ENCODE measurements around the gene DCP1B. TPM values are rescaled to one million over a fixed set of nuclear protein-coding genes. Genes with fewer than 3 reads are reported as not detected.

DCP1B gene
- polyA plus RNA-seq, 1 donor from 2014 or later, result 12.5 TPM

- Histone ChIP-seq H3K4me2 (ENCODE audit: low read length) (no peak overlapping the region), H3K9ac (ENCODE audit: low read length) (no peak overlapping the region), H3K9me3 (ENCODE audit: low read length) (no peaks in the 10 kb centered on the region), H3K27me3 (ENCODE audit: insufficient read depth, low read depth, low read length) (no peaks in the 10 kb centered on the region), H3F3A (ENCODE audit: insufficient read depth, low read length, poor library complexity, severe bottlenecking) (peaks cover 4% of the 10 kb centered on the region), H3K4me3 (ENCODE audit: low read length) (no peak overlapping the region), H3K27ac (ENCODE audit: low read length) (no peak overlapping the region), H3K9me2 (ENCODE audit: insufficient read depth, low read length) (no peaks in the 10 kb centered on the region), H4K20me1 (ENCODE audit: insufficient read depth) (no peaks in the 10 kb centered on the region), H2AFZ (ENCODE audit: low read depth, low read length) (no peak overlapping the region), H3K79me2 (replicated peaks; ENCODE audit: insufficient read depth, low read length) (no peaks in the 10 kb centered on the region), H3K36me3 (ENCODE audit: insufficient read depth, low read length) (no peaks in the 10 kb centered on the region)
- TF ChIP-seq REST (IDR thresholded peaks at IDR 0.05; ENCODE audit: borderline replicate concordance) (no peak), SMC3 (conservative IDR thresholded peaks at IDR 0.05; ENCODE audit: poor library complexity) (no peak), EZH2 (IDR thresholded peaks at IDR 0.05; ENCODE audit: borderline replicate concordance, insufficient read depth, low read length, poor library complexity, severe bottlenecking) (no peak), MXI1 (conservative IDR thresholded peaks at IDR 0.05; ENCODE audit: poor library complexity, severe bottlenecking) (no peak), POLR2AphosphoS5 (IDR thresholded peaks at IDR 0.05) (no peak), CTCF (IDR thresholded peaks at IDR 0.05; ENCODE audit: poor library complexity, severe bottlenecking) (no peak), EP300 (conservative IDR thresholded peaks at IDR 0.05; ENCODE audit: poor library complexity, severe bottlenecking) (no peak), RAD21 (conservative IDR thresholded peaks at IDR 0.05) (no peak), TAF1 (IDR thresholded peaks at IDR 0.05; ENCODE audit: low read depth) (no peak)
Measured at GRCh38 chr12:2009623-2010022, 5.4 kb upstream of the DCP1B start.

- H3K36me3 ChIP-seq (ENCODE audit: insufficient read depth, low read length), result no peaks in the 10 kb centered on the region
- no peak overlapping the region for H3K27ac ChIP-seq (ENCODE audit: low read length)
- no peaks in the 10 kb centered on the region for H3K27me3 ChIP-seq (ENCODE audit: insufficient read depth, low read depth, low read length)
- no peaks in the 10 kb centered on the region for H3K79me2 ChIP-seq (replicated peaks; ENCODE audit: insufficient read depth, low read length)
- TF ChIP-seq EP300 (conservative IDR thresholded peaks at IDR 0.05; ENCODE audit: poor library complexity, severe bottlenecking), result no peak
- no peak for TF ChIP-seq REST (IDR thresholded peaks at IDR 0.05; ENCODE audit: borderline replicate concordance)
- TF ChIP-seq SMC3 (conservative IDR thresholded peaks at IDR 0.05; ENCODE audit: poor library complexity), result no peak
- TF ChIP-seq RAD21 (conservative IDR thresholded peaks at IDR 0.05), result no peak
- TF ChIP-seq EZH2 (IDR thresholded peaks at IDR 0.05; ENCODE audit: borderline replicate concordance, insufficient read depth, low read length, poor library complexity, severe bottlenecking), result no peak
- no peak for TF ChIP-seq CTCF (IDR thresholded peaks at IDR 0.05; ENCODE audit: poor library complexity, severe bottlenecking)
- no peak for TF ChIP-seq POLR2AphosphoS5 (IDR thresholded peaks at IDR 0.05)
- TF ChIP-seq MXI1 (conservative IDR thresholded peaks at IDR 0.05; ENCODE audit: poor library complexity, severe bottlenecking), result no peak
- TF ChIP-seq TAF1 (IDR thresholded peaks at IDR 0.05; ENCODE audit: low read depth), result no peak
- H4K20me1 ChIP-seq (ENCODE audit: insufficient read depth), result no peaks in the 10 kb centered on the region
- H2AFZ ChIP-seq (ENCODE audit: low read depth, low read length), result no peak overlapping the region
- no peak overlapping the region for H3K4me2 ChIP-seq (ENCODE audit: low read length)
- H3K9me2 ChIP-seq (ENCODE audit: insufficient read depth, low read length), result no peaks in the 10 kb centered on the region
- no peak overlapping the region for H3K9ac ChIP-seq (ENCODE audit: low read length)
- H3F3A ChIP-seq (ENCODE audit: insufficient read depth, low read length, poor library complexity, severe bottlenecking), result peaks cover 4% of the 10 kb centered on the region
- no peaks in the 10 kb centered on the region for H3K9me3 ChIP-seq (ENCODE audit: low read length)
- H3K4me3 ChIP-seq (ENCODE audit: low read length), result no peak overlapping the region
Measured at GRCh38 chr12:2008677-2009076, 4.4 kb upstream of the DCP1B start.

All from neural cell (in vitro differentiated cells).